Stromal cell of bone marrow (primary cell): ENCODE data around the gene AGGF1.
A peak's percentile ranks its signal among the peaks of the same experiment; 100 is the strongest.
"Not testable (repeated sequence)": the region's sequence is repeated elsewhere in the genome, so short reads cannot be mapped to it uniquely, and the experiment has no call there.

Experiments
- DNase-seq: peaks from one replicate; pipeline ENCODE4 v3.0.0-alpha.2; 2012; ENCODE audit warnings: low read depth

Gene AGGF1

GRCh38 chr5:77087484-77088261 lies 57.5 kb downstream of the AGGF1 start:
- no peak for DNase-seq

DNA sequence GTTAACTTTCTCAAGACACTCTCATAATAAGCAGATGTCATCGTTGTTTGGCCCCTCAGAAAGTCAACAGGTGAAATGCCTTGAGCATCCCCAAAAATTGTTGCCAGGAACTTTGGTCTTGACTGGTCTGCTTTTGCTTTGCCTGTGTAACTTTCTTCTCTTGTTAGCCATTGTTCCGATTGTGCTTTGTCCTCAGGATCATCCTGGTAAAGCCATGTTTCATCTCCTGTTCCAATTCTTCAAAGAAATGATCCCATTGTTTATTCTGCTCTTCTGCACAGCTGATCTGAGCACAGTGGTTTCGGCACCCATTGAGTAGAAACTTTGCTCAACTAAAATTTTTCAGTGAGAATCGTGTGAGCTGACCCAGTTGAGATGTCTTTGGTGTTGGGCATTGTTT lies 65.0 kb downstream of the AGGF1 start:
- no peak for DNase-seq

GRCh38 chr5:77101298-77101697 lies 71.1 kb downstream of the AGGF1 start:
- peak; percentile 67 for DNase-seq

GRCh38 chr5:77102549-77102948 lies 72.3 kb downstream of the AGGF1 start:
- DNase-seq: no peak

DNA sequence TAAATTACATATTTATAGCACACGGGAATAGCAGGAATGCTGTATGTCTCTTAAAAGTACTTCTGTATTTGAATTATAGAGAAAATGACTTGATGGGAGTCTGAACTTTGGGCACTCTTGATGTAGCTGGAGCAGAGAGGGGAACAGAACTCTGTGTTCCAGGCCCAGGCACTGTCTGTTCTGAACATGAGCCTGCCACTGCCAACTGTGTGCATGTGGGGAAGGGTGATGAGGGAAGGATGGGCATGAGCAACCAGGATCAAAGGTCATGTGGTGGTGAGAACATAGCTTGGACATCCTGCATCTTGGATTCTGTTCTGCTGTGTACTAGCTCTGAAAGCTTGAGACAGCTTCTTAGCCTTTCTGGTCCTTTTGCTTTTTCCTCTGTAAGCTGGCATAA lies 73.3 kb downstream of the AGGF1 start:
- no peak for DNase-seq

DNA sequence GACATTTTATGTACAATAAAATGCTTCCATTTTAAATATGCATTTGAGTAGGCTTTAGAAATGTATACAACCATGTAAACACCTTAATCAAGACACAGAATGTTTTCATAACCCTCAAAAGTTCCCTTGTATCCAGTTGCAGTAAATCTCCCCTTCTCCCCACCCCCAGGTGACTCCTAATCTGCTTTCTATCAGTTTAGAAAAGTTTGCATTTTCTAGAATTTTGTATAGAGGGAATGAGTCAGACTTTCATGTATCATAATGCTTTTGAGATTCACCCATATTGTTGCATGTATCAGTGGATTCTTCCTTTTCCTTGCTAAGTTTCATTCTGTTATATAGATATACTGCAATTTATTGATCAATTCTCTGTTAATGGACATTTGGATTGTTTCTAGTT lies 74.6 kb downstream of the AGGF1 start:
- DNase-seq: no peak

DNA sequence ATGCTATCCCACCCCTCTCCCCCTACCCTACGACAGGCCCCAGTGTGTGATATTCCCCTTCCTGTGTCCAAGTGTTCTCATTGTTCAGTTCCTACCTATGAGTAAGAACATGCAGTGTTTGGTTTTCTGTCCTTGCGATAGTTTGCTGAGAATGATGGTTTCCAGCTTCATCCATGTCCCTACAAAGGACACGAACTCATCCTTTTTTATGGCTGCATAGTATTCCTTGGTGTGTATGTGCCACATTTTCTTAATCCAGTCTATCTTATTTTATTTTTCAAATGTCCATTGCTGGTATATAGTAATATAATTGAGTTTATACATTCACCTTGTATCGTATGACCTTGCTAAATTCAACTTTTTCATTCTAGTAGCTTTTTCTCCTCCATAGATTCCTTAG lies 76.8 kb downstream of the AGGF1 start:
- not testable (repeated sequence) for DNase-seq
